Activated CD8-positive, alpha-beta T cell treated with anti-CD3 and anti-CD28 coated beads for 36 hours (primary cell): Measurements from ENCODE around the gene CHCHD2. TPM values are rescaled to one million over a fixed set of nuclear protein-coding genes. Genes with fewer than 3 reads are reported as not detected.
"Not testable (repeated sequence)": the region's sequence is repeated elsewhere in the genome, so short reads cannot be mapped to it uniquely, and the experiment has no call there.

ENCODE experiments used
- ATAC-seq: fragments of 200-7000 bp; cut with Tn5 transposase; one replicate; pipeline ENCODE4 v1.10.0; 2021; ENCODE audit warnings: mild to moderate bottlenecking, moderate library complexity
- CTCF ChIA-PET: fragments of 350-600 bp; sonication (Branson Sonifier 250); formaldehyde crosslinking; loops from one replicate; lab custom pipeline; 2021; ENCODE audit warnings: antibody characterized with exemption; lab: Charles Lee
- POLR2A ChIA-PET: fragments of 350-600 bp; sonication (Branson Sonifier 250); formaldehyde crosslinking; loops from one replicate; lab custom pipeline; 2021; ENCODE audit warnings: antibody characterized with exemption; lab: Charles Lee
- DNase-seq: peaks from one replicate; pipeline ENCODE4 v3.0.0-alpha.2; 2020
- H3K27ac Mint-ChIP-seq: one replicate; pipeline ENCODE4 v1.8.0; 2021; ENCODE audit warnings: mild to moderate bottlenecking, mixed read lengths
- H3K27me3 Mint-ChIP-seq: one replicate; pipeline ENCODE4 v1.8.0; 2021; ENCODE audit warnings: mixed read lengths
- H3K36me3 Mint-ChIP-seq: one replicate; pipeline ENCODE4 v1.8.0; 2021; ENCODE audit warnings: low read depth, mixed read lengths
- H3K4me1 Mint-ChIP-seq: one replicate; pipeline ENCODE4 v1.8.0; 2021; ENCODE audit warnings: low read depth, mixed read lengths
- H3K4me3 Mint-ChIP-seq: one replicate; pipeline ENCODE4 v1.8.0; 2021; ENCODE audit warnings: mild to moderate bottlenecking, moderate library complexity, mixed read lengths
- H3K9me3 Mint-ChIP-seq: one replicate; pipeline ENCODE4 v1.8.0; 2021; ENCODE audit warnings: mixed read lengths
- CTCF ChIP-seq: fragments of 200-600 bp; IDR thresholded peaks from one replicate; pipeline ENCODE4 v1.8.0; 2022; ENCODE audit warnings: antibody characterized with exemption, mild to moderate bottlenecking
- intact Hi-C: fragments of 100-400 bp; cut with micrococcal nuclease; formaldehyde crosslinking; loops from one replicate; pipeline ENCODE4 v1.10.0; 2022
- total RNA-seq, 2 experiments: library from RNA; stranded (reverse); gene quantifications; one replicate each; pipeline ENCODE4 v1.2.3, GENCODE V29; 2021

CHCHD2 gene
- total RNA-seq, 2 experiments from 2014 or later: 726 to 748 TPM

GRCh38 chr7:56077681-56078080 lies 28.6 kb downstream of the CHCHD2 start:
- TF ChIP-seq CTCF: no peak
- no peak overlapping the region for H3K4me3 Mint-ChIP-seq
- H3K9me3 Mint-ChIP-seq: no peaks in the 10 kb centered on the region
- CTCF ChIA-PET: no interaction called here
- no peak for DNase-seq
- no peaks in the 10 kb centered on the region for H3K27me3 Mint-ChIP-seq
- H3K27ac Mint-ChIP-seq: no peak overlapping the region
- H3K36me3 Mint-ChIP-seq: peaks cover 32% of the 10 kb centered on the region
- POLR2A ChIA-PET: interaction anchor here (1.2 to 1.6 kb wide), 3 partner anchors 9 to 13 kb away, joined by 3 to 7 read pairs (median 5); partner anchors contain the start of gene SUMF2
- peaks cover 8% of the 10 kb centered on the region for H3K4me1 Mint-ChIP-seq
- intact Hi-C loops: no loop called here
- no peak for ATAC-seq

GRCh38 chr7:56074371-56074791 lies 31.9 kb downstream of the CHCHD2 start:
- intact Hi-C loops: loop anchor here (2.0 to 5.0 kb wide), 2 partner anchors 70 to 432 kb away; no protein-coding TSS in a partner anchor
- Mint-ChIP-seq H3K9me3 (no peaks in the 10 kb centered on the region), H3K36me3 (peaks cover 31% of the 10 kb centered on the region)

GRCh38 chr7:56066376-56066775 lies 39.9 kb downstream of the CHCHD2 start:
- DNase-seq, H3K27me3 Mint-ChIP-seq, intact Hi-C loops, H3K9me3 Mint-ChIP-seq, H3K4me3 Mint-ChIP-seq, ATAC-seq, H3K27ac Mint-ChIP-seq: not testable (repeated sequence)
- Mint-ChIP-seq H3K4me1 (peaks cover 28% of the 10 kb centered on the region), H3K36me3 (peaks cover 45% of the 10 kb centered on the region)
- CTCF ChIA-PET: interaction anchor here (4.8 kb wide), 1 partner anchor 8 kb away, joined by 47 read pairs; no protein-coding TSS in a partner anchor
- POLR2A ChIA-PET: interaction anchor here (1.2 kb wide), 2 partner anchors 21 to 26 kb away, joined by 3 read pairs; partner anchors contain the start of gene PHKG1

More at GRCh38 chr7:56074371-56074791, 31.9 kb downstream of the CHCHD2 start:
- TF ChIP-seq CTCF: peak; percentile 75
- H3K27me3 Mint-ChIP-seq: no peaks in the 10 kb centered on the region
- H3K27ac Mint-ChIP-seq: peak overlapping the region; percentile 7
- ATAC-seq (peak; percentile 85), DNase-seq (peak; percentile 69)
- ChIA-PET POLR2A (interaction anchor here (0.5 to 1.7 kb wide), 5 partner anchors 9 to 104 kb away, joined by 3 to 9 read pairs (median 4); no protein-coding TSS in a partner anchor), CTCF (interaction anchor here (0.6 to 5.0 kb wide), 23 partner anchors 10 to 433 kb away, joined by 3 to 47 read pairs (median 5); partner anchors contain the start of genes CCT6A, CHCHD2, PSPH and SUMF2)
- H3K4me1 Mint-ChIP-seq: peaks cover 8% of the 10 kb centered on the region
- no peak overlapping the region for H3K4me3 Mint-ChIP-seq

GRCh38 chr7:56063882-56064625 lies 42.2 kb downstream of the CHCHD2 start, which contains the start of gene SUMF2:
Gene SUMF2, plus strand, starts transcription at chr7:56064286. Its CDS starts 26 bp downstream, at chr7:56064312.
- peak within 1 kb of the TSS; percentile 95 for H3K27ac Mint-ChIP-seq
- ATAC-seq: peak; percentile 93
- ChIA-PET CTCF (interaction anchor here (1.1 to 4.8 kb wide), 5 partner anchors 10 to 43 kb away, joined by 3 to 47 read pairs (median 5); partner anchors contain the start of genes CCT6A and PSPH), POLR2A (interaction anchor here (0.6 to 2.3 kb wide), 8 partner anchors 8 to 48 kb away, joined by 3 to 18 read pairs (median 5); partner anchors contain the start of genes CCT6A and PSPH)
- no peaks in the 10 kb centered on the region for H3K9me3 Mint-ChIP-seq
- H3K36me3 Mint-ChIP-seq: peaks cover 51% of the 10 kb centered on the region
- intact Hi-C loops: loop anchor here (1.0 kb wide), 1 partner anchor 13 kb away; the partner anchor contains the start of genes CCT6A and PSPH
- H3K27me3 Mint-ChIP-seq: no peaks in the 10 kb centered on the region
- H3K4me3 Mint-ChIP-seq: peak within 1 kb of the TSS; percentile 86
- H3K4me1 Mint-ChIP-seq: peaks cover 40% of the 10 kb centered on the region
- no peak for TF ChIP-seq CTCF
- DNase-seq: peak; percentile 89

- intact Hi-C loops: no loop called here
- H3K36me3 Mint-ChIP-seq: peaks cover 53% of the 10 kb centered on the region
- DNase-seq (no peak), ATAC-seq (no peak)
- CTCF ChIA-PET: interaction anchor here (1.1 to 4.8 kb wide), 4 partner anchors 10 to 12 kb away, joined by 4 to 47 read pairs (median 6); partner anchors contain the start of genes CCT6A and PSPH
- H3K4me3 Mint-ChIP-seq: peak overlapping the region; percentile 86
- H3K4me1 Mint-ChIP-seq: peaks cover 44% of the 10 kb centered on the region
- POLR2A ChIA-PET: interaction anchor here (1.1 to 2.3 kb wide), 7 partner anchors 10 to 34 kb away, joined by 3 to 18 read pairs (median 7); partner anchors contain the start of genes CCT6A and PSPH
- H3K27ac Mint-ChIP-seq: peak overlapping the region; percentile 95
- no peaks in the 10 kb centered on the region for H3K27me3 Mint-ChIP-seq
- TF ChIP-seq CTCF: no peak
- no peaks in the 10 kb centered on the region for H3K9me3 Mint-ChIP-seq
These were observed 42.8 kb downstream of the CHCHD2 start for GRCh38 chr7:56063500-56063881.
